ENCODE results near the gene FARP1.

The FARP1 gene

DNA sequence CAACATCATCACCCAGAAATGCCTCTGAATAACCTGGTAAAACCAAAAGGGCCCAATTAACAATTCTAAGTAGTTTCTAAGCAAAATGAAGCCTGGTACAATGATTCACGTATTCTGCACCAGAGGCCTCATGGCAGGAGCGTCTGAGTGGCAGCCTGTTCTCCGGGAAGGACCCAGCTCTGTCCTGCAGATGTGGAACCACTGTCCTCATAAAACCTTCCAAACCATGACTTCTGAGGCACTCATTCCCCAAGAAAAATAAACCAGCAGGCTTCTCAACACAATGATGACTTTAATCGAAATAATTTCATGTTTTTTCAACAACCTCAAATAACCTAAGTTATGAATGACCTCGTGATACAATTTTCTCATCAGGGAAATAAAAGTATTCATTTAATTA, 344.1 kb downstream of the FARP1 start:
- no peak for DNase-seq (ENCODE audit: low spot score)

DNA sequence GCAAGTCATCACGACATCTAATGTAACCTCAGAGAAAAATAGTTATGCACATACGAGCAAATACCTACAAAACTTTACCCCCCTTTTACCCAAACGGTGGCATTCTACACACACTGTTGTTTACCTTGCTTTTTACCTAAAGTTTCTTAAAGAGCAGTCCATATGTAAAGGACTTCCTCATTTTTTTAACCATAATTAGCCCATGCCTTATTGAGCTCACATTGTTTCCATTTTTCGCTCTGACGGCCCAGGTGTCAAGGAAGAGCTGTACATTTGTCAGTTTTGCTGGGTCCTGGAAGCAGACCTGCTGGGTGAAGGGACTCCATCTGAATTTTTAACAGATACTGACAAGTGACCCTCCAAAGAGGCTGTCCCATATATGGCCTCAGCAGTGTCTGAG, 344.6 kb downstream of the FARP1 start:
- DNase-seq (ENCODE audit: low spot score), result no peak

DNA sequence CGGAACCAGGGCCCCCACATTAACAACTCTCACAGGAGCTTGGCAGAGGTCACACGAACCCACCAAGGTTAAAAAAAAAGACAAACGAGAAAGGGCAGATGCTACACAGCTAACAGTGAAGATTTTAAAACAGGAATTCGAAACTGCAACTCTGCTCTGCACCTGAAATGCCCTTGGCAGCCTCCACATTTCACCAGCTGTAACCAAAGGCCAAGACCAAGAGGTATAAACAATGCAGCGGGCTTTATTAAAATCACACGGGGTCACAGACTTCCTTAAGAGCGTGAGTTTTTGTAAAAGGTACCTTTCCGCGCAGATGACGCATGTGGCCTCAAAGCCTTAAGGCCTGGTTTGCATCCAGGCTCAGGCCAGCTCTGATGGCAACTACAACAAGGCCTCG, 345.8 kb downstream of the FARP1 start:
- DNase-seq (ENCODE audit: low spot score), result no peak

DNA sequence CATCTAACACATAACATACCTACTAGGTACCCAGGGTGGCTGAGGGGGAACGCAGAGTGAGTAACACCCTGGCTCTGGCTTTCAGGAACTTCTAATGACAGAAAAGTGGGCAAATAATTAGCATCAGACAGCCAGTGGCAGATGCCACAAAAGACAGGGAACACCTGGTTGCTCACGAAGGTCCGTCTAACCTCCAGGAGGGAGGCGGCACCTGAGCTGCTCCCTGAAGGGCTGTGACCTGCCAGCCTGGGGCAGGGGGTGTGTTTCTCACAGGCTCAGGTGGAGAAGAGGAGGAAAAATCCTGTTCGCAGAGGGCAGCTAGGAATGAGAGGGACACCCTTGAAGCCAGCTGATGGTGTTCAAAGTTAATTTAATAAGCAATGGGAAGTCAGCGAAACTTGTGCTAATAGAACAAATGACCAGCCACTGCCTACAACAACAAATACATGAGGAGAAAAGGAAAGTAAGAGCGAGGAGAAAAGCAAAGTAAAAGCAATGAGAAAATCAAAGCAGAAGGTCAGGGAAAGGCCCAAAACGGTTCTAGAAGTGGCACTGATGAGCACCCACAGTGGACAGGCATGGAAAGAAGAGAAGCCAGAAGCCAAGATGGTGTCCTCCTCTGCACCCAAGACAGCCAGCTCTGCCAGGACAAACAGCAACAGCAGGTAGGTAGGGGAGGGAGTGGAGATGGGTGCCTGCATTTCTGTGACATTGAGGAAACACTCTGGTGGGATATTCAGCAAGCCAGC, 346.7 kb downstream of the FARP1 start:
- DNase-seq (ENCODE audit: low spot score), result no peak

DNA sequence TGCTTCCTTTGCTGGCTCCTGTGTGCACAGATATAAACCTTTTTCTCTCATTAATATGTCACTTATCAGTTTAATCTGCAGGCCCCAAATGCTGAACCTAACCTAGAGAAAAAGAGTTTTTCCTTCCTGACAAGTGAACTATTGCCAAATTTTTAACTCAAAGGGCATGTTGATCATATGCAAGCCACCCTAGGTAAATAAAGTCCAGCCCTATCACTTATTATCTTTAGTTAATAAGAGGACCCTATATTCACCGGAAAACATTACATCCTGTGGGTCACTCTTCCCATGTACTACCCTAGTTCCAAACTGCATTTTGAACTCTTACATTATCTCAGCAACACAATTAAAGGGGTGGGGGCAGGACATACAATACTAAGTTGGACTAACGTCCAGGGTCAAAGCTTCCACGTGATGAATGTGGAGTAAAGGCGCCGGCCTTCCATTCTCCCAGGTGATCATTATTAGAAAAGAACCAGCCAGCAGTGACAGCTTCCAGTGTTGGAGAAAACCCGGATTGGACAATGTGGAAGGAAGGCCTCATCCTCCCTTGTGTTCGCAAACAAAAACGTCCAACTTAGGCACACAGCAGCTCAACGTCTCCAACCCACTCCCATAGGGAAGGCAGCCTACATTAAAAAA, 347.4 kb downstream of the FARP1 start:
- DNase-seq (ENCODE audit: low spot score), result no peak

DNA sequence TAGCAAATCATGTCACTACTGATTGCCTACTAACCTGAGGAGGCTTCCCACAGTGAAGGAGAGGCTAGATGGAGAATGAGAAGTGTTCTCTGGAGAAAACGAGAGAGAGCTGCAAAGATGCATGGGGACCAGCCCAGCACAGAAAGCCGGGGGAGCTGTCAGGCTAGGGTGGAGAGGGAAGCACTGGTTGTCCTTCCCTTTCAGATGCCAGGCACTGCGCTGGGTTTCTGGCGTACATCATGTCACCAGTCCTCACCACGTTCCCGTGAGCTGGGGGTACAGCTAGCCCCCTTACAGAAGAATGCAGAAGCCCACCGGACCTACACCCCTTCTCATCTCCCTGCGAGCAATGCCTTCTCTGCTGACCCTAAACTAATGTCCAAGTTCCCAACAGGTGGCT, 348.0 kb downstream of the FARP1 start:
- no peak for DNase-seq (ENCODE audit: low spot score)

DNA sequence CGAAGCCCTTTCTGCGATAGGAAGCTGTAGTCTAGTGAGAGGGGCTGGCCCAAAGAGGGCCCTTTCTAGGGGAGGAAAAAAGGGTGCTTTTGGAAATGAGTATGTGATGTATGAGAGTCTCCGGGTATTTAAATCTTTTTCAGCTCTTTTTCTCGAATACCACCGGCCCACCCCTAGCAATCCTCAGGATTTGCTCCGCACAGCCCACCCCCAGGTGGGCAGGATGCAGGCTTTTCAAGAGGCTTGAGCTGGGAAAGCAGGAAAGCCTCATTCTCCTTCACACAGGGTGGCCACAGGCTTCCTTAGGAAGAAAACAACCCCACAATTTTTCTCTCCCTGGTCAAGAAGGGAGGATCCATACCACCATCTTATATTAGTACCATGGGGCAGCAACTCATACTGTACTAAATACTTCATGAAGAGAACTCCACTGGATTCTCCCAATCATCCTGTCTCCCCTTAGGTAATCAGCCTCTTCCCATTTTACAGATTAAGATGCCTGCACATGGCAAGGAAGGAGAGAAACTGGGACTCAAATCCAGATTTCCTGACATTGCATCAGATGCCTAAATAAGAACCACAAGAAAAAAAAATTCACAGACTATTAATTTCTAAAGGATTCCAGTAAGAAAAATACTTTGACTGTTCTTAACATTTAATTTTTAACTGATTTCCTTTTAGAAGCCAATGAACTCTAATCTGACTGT, 349.6 kb downstream of the FARP1 start:
- DNase-seq (ENCODE audit: low spot score), result no peak

DNA sequence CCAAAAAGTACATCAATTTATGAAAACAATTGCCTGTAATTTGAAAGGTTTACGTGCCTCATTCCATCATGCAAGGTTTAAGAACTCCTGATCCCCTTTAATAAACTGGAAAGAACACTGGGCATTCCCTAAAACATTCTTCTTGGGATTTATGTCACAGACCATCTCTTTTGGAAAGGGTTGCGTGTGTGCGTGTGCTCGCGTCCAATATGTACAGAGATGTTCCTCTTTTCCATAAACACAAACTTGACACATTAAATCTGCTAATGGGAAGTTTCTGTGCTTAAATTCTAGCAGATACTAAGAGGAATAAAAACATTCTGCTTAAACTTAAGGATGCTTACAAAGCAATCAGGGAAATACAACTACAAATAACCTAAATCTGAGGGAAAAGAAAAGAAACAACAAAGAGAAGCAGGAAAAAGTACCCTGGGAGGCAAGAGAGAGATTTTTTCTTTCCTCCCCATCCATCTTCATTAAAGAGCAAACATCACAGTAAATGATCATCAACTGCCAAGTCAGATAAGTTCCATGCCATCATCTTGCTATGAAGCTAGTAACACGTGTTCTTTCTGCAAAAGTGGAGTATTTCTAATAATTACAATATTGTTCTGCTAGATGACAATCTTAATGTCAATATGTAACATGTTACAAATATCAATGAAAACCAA, 350.3 kb downstream of the FARP1 start:
- DNase-seq (ENCODE audit: low spot score), result no peak

DNA sequence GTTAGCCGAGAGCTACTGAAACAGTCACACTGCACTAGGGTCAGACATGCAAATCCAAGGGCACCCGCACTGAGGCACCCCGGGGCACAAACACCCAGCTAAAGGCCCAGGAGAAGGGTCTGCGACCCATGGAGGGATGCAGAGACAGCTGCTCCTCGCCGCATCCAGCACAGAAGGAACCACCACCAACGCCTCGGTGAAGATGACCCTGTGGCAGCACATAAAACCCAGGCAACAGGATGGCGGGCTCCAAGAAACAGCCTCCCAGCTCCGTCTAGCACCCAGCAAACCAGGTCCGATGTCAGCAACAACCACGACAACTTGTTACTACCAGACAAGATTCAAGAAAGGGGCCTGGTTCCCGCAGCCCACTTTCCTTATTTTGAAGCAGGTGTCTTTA, 351.9 kb downstream of the FARP1 start:
- DNase-seq (ENCODE audit: low spot score), result no peak

DNA sequence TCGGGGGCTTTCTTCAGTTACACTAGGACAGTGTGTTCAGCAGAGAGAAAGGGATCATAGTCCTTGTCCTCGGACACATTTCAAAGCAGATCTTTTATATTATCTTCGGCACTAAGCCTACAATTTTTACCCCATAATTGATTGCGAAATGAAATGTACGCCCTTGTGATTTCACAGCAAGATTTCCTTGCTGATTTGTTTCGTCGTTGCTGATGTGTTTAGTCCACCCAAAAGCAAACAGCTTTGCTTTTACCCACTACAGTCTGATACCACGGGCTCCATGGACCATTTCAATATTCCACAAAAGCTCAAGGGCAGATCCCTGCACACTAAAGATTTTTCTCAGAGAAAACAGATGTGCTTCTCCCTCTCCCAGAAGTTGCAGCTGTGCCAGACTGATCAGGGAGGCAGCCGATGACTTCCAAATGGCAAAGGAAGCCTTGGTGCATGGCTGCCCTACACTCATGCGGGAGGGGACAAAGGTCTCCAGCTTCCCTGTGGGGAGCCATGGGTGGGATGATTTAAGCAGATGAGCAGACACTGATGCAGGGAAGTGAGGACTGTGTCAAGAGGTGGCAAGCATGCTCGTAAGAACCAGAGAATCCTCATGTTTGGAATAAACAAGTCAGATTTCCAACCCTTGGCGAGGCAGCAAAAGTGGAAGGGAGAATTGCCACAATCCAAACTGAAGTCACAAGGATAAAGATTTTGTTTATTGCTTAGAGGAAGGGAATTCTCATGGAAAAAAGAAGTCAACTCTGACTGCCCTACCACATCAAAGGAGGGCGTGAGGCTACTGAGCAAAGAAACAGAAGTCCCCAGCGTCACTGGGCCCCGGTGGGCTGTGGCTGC, 353.0 kb downstream of the FARP1 start:
- DNase-seq (ENCODE audit: low spot score), result no peak

DNA sequence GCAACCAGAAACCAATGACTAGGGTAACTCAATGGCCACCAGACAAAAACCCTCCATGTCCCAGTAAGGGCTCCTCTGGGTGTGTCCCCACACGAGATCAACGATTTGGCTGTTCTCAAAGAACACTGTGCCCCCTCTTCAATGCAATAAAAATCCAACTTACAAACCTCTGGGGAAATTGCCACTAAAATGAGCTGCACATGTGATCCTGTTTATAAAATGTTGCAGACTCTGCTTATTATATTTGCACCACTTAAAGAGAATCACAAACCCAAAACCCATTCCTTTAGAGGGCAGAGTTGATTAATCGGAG, 353.5 kb downstream of the FARP1 start:
- no peak for DNase-seq (ENCODE audit: low spot score)

DNA sequence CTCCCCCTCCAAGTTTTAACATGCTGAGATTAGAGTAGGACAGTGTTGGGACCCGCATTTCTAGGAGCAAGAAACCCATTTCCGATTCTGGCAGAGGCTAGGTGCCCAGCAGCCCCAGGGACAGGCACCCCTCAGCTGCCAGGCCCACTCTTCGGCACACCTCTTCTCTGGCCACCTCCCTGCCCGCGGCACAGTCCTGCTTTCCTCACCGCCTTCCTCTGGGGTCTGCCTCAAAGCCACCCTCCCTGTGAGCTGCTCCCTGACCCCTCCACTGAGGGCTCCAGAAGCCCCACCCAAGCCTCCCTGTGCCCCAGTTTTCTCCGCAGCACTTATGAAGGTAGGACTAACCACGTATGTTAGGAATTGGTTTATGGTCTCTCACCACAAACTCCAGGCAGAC, 354.1 kb downstream of the FARP1 start:
- no peak for DNase-seq (ENCODE audit: low spot score)

DNA sequence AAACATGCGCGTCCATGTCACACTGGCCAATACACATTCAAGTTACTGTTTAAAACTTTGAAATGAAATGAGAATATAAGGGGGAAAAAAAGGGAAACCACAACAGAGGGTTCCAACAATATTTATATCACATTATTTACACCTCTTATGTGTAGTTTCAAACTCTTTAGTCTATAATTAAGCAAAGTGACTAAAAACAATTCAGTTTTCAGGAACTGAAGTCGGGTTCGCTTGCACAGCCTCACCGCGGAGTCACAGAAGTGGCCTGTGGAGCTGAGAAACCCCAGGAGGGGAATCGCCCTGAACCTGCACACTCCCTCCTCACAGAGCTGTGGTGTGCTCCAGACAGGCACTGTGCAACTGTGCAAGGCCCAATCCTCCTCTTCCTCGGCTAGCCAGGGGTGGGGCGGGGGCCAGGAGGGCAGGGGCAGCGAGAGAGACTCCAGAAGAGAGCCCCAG, 358.1 kb downstream of the FARP1 start:
- DNase-seq (ENCODE audit: low spot score), result no peak

DNA sequence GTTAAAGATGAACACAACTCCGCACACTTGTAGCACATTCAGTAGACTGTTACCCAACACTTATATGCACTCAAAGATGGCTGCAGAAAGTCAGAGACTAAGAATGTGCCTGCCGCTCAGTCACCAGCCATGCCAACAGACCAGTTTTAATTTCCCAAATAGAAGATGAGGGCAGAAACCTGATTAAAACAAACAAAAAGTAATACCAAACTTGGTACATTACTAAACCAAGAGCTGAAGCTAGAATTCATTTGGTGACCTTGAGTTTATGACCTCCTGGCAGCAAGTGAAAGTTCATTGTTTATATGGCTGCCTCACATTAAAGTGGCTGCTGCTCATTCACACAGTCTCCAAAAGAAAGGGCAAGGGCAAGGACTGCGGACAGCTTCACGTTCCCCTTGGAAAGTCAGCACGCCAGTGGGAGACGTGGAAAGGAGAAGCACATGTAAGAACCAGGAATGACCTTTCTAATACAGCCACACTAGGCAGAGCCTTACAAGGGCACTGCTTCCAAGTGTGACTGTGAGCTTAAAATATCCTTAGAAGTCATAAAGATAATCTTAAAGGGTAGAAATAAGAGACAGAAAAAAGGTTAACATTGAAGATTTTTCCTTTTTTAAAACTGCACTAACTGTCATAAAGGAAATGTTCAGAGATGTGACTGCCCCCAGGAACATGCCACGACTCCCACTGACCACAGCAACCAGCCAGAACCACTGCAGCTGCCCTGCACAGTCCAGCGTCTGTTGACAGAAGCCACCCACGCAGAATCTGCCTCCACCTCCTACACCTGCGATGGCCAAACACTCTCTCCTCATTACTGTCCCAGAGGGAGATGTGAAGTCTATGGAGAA, 360.5 kb downstream of the FARP1 start:
- DNase-seq (ENCODE audit: low spot score), result no peak

DNA sequence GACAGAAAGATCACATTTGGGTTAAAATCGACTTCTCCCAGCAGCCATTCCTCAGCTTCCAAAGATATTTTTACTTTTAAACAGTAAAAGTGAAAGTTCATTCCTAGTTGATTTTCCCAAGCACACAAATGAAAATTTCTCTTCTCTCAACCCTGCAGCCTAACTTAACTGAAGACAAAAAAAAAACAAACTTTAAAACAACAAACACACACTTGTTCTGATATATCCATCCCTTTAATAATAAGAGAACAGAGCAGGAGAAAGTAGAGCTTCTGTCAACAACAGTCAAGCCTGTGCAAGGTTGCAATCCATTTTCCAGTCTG, 361.1 kb downstream of the FARP1 start:
- no peak for DNase-seq (ENCODE audit: low spot score)

DNA sequence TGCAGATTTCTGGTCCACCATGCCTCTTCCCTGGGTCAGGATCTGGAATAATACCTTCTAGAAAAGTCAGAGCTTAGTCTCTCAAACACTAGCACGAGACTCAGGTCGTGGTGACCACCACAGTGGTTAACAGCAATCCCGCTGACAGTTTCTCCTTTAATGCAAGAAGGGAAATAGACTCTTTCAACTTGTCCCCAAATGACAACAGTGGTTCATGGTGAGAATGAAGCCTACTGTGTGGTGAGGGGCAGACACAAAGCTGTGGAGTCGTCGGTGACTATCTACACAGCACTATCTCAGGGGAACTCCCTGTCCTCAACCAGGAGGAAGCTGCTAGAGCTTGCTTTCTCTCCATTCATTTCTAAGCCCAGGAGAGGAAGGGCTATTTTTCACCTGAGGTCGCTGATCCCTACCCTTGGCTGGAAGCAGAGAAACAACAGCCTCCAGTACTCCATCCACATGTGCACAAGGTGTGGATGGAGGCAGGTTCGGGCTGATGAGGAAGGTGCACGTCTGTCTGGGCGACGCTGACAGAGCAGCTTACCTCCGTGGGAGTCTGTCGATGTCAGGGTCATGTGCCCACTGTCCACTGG, 361.6 kb downstream of the FARP1 start:
- DNase-seq (ENCODE audit: low spot score), result no peak
